Gastrocnemius medialis (tissue), 4 donors: Measurements from ENCODE around the gene FBXO46.
A peak's percentile ranks its signal among the peaks of the same experiment; 100 is the strongest.

Experiments
- CTCF ChIP-seq, 5 experiments: fragments of 450-650 bp in 3 of 5; fragments of 200-600 bp in 2 of 5; sonication (generic) in 2 of 5; IDR thresholded peaks in 4 of 5; conservative IDR thresholded peaks in 1 of 5; 1 replicate in 4 of 5; 2 replicates in 1 of 5; pipeline ENCODE4 v1.5.1; 2016 to 2019; ENCODE audit warnings: antibody characterized with exemption in 5 of 5, mild to moderate bottlenecking in 3 of 5, moderate library complexity in 3 of 5
- POLR2A ChIP-seq, 2 donors: fragments of 450-650 bp; IDR thresholded peaks; one replicate each; pipeline ENCODE4 v1.6.1; 2017; ENCODE audit warnings: antibody characterized with exemption in 2 of 2, mild to moderate bottlenecking in 2 of 2, moderate library complexity in 2 of 2

DNA sequence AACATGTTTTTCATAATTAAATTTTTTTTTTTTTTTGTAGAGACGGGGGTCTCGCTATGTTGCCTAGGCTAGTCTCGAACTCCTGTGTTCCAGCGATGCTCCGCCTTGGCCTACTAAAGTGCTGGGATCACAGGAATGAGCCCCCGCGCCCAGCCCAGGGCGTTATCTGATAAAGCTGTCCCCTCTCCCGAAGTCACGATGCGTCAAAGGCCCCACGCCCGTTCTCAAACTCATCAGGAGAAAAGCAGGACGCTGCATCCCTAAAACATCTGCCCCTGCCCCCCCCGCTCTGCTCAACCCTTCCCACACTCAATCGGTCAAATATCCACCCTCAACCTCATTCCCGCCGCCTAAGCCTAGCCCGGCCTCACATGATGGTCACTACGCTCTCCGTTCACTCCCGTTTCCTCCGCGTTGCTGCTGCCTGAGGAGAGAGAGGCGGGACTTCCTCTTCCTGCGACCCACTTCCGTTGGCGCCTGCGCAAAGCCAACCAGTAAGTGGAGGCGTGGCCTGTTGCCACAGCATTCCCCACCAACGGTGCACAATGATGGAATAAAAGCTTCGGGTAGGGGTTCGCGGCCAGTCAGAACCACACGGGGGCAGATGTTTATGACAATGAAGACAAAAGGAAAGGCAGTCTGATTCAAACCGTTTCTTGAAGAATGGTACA is 39.0 kb downstream of the FBXO46 start, which contains the start of gene SNRPD2:
- TF ChIP-seq CTCF (IDR thresholded peaks at IDR 0.05 in 4 of 5, conservative IDR thresholded peaks at IDR 0.05 in 1 of 5) (no peak), POLR2A (IDR thresholded peaks at IDR 0.05) (peak; percentile 82 to 89)
